Ammon's horn (tissue), 1 donor: ENCODE measurements around the gene SETD6.
"Not testable (repeated sequence)": the region's sequence is repeated elsewhere in the genome, so short reads cannot be mapped to it uniquely, and the experiment has no call there.

Source experiments
- DNase-seq: peaks from one replicate; pipeline ENCODE4 v3.0.0-alpha.2; 2016; ENCODE audit warnings: low spot score

SETD6 gene

DNA sequence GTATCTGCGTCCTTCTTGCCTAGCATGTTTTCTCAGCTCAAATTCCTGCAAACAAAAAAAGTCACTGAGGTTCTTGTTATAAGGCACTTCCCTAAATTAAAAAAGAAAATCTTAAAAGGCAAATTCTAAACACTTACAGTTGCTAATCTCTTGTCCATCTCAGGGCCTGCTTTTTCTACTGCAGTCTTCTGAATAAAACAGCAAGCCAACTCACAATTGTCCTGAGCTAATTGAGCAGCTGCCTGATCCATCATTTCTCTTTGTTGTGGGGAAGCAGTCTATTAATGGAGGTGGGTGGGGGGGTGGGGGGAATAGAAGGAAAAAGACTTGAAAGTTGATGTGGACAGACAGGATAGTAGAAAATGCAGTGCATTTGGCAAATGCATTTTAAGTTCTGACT is 27.0 kb downstream of the SETD6 start:
- no peak for DNase-seq

- DNase-seq, result no peak
Measured at GRCh38 chr16:58543685-58544084, 28.4 kb downstream of the SETD6 start.

DNA sequence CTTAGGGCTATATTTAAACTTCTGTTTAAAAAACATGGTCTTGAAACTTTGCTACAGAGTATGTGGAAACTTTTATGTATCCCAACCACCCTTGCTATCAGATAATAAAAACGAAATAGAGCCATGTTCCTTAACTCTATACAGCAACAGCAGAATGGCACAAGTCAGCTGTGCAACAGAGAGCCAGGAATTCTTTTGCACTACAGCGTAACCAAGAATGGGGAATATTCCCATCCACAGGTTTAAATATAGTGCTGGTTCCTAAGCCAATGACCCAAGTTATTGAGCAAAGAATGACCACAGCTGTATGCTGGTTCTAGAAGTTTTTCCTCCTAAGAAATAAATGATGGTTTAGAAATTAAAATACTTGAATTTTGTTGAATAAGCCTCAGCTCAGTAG is 33.1 kb downstream of the SETD6 start:
- no peak for DNase-seq

DNA sequence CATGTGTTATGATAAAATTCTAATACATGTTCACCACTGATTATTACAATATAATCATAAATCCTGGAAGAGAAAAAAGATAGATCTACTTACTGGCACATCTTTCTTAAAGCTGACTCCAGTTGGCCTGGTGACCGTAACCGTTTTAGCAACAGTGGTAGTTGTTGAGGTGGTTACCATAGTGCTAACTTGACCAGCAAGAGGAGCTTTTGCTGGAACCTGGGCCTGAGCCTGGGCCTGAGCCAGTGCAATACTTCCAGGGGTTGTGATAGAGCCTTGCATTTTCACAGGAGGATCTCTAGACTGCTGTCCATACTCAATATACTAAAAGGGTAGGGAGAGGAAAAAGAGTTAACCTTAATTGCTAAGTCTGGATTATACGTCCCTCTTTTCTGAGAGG is 36.2 kb downstream of the SETD6 start:
- DNase-seq, result no peak

GRCh38 chr16:58556678-58557077 is 41.4 kb downstream of the SETD6 start:
- DNase-seq, result no peak

GRCh38 chr16:58563235-58563634 is 47.9 kb downstream of the SETD6 start:
- DNase-seq, result no peak

GRCh38 chr16:58563775-58564174 is 48.5 kb downstream of the SETD6 start:
- no peak for DNase-seq

DNA sequence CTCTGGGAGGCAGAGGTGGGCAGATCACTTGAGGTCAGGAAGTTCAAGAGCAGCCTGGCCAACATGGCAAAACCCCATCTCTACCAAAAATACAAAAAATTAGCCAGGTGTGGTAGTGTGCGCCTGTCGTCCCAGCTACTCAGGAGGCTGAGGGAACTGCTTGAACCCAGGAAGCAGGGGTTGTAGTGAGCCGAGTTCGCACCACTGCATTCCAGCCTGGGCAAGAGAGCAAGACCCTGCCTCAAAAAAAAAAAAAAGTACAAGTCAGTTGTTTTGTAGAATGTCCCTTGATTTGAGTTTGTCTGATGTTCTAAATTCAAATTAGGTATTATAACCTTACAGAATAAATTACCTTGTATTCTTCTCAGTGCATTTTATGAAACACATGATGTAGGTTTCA is 50.4 kb downstream of the SETD6 start:
- DNase-seq, result not testable (repeated sequence)
